GM19043 (cell line): Measurements from ENCODE around the gene ANO10.
"Not testable (repeated sequence)": the region's sequence is repeated elsewhere in the genome, so short reads cannot be mapped to it uniquely, and the experiment has no call there.

Source experiments
- ATAC-seq: cut with Tn5 transposase; IDR thresholded peaks from one replicate; pipeline ENCODE4 v1.9.1; 2021; ENCODE audit warnings: low read depth; ENCODE audit not compliant: unreplicated experiment

ANO10 gene

GRCh38 chr3:43356033-43356432 lies 265.8 kb downstream of the ANO10 start:
- not testable (repeated sequence) for ATAC-seq

GRCh38 chr3:43353923-43354670 lies 267.7 kb downstream of the ANO10 start:
- no peak for ATAC-seq

DNA sequence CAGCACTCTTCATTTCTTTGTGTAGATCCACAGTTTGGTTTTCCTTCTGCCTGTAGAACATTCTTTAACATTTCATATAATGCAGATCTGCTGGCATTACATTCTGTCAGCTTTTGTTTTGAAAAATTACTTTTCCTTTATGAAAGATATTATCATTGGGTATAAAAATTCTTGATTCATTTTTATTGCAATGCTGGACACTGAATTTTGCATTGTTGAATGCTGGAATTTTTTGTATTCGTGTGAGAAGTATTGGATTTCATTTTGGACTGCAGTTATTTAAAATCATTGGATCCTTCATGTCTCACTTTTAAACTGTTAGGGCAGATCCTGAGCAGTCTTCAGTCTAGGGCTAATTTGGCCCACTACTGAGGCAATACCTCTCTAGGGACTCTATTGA lies 268.4 kb downstream of the ANO10 start:
- no peak for ATAC-seq

DNA sequence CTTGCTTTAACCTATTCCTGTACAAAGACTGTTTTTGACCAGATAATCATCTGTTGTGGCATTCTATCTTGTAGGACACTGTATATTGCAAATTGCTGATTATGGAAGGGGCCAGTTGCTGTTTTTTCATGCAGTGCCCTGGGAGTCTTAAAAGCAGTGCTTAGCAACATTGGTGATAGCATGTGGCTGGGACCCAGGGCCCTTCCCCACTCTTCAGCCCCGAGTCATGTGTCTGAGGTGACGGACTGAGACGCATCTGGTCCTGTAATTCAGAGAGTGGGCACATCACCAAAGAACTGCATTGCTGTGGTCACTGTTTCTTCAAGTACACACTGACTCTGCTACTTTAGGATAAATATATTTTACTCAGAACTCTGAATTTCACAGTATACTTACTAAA lies 272.1 kb downstream of the ANO10 start:
- no peak for ATAC-seq

DNA sequence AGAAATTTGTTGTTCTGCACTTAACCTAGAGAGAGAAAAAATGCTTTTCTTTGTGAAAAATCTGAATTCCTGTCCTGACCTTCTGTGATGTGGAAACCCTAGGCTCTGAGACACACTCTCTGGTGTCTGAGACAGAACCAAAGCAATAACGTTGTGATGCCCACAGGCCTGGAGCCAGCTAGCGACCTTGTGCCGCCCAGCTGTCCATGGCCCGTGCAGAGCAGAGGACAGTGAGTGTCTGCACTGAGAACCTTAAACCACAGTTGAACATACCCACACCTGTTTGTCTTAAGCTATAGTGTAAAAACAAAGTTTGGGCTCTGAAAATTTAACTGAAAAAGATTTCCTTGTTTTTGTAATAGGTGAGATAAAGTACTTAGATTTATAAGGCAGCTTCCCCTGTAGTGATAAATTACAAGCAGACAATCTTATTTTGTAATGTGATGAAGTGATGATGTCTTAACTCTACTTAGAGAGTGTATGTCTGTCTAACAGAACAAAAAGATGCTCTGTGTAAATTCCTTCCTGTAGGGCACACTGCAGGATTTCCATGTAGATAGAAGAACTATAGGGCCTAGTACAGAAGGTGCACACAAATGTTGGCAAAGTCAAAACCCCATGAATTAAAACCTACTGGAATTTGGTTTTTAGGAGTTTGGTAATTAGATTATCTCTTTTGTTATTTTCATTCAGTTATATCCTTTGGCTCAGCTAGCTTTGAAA lies 272.8 kb downstream of the ANO10 start:
- ATAC-seq = no peak

- no peak for ATAC-seq
These were observed 273.5 kb downstream of the ANO10 start for GRCh38 chr3:43348350-43348749.

DNA sequence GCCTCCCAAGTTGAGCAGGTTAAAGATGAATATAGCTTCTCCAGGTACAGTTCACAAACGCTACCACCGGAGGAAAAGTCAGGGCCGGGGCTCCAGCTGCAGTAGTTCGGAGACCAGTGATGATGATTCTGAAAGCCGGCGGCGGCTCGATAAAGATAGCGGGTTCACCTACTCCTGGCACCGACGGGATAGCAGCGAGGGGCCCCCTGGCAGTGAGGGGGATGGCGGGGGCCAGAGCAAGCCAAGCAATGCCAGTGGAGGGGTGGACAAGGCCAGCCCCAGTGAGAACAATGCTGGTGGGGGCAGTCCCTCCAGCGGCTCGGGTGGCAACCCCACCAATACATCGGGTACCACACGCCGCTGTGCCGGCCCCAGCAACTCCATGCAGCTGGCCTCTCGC lies 274.0 kb downstream of the ANO10 start:
- ATAC-seq = no peak

DNA sequence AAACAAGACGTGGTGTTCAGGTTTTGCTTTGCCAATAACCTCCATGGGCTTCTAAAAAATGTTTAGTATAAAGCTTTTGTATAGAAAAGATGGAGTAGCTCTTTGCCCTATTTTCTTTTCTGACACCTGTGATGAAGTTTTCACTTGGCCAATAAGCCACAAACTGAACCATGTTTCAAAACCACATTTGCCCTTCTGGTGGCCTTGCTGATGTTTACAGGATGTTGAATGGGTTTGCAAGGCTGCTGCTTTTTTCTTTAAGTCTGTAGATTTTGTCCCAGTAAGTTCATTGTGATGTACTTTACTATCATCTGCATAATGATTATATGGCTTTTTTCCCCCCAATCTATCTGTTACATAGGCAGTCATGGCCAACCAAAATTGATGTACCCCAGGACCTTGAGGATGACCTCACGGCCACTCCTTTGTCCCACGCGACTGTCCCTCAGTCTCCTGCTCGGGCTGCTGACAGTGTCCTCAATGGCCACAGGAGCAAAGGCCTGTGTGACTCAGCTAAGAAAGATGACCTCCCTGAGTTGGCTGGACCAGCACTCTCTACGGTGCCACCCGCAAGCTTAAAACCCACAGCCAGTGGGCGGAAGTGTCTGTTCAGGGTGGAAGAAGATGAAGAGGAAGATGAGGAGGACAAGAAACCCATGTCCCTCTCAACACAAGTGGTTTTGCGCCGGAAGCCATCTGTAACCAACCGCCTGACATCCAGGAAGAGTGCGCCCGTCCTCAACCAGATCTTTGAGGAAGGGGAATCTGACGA lies 274.6 kb downstream of the ANO10 start:
- no peak for ATAC-seq

GRCh38 chr3:43345877-43346276 lies 275.9 kb downstream of the ANO10 start:
- ATAC-seq = no peak

DNA sequence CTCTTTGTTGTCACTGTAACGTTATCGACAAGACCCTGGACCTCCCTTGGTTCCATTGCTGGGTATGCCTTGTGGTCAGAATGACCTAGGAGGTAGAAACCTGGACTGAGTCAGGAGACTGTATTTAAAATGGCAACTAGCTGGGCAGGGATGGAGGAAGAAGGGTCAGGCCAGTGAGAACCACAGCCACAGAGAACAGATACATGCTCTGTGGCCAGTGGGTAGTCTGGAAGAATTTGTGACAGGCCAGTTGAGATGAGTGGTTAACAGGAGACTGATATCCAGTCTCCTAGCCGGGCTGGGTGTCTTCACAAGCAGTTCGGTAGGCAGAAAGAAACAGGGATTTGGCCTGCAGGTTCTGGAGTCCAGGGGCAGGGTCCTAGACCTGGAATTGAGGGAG lies 276.6 kb downstream of the ANO10 start:
- no peak for ATAC-seq

DNA sequence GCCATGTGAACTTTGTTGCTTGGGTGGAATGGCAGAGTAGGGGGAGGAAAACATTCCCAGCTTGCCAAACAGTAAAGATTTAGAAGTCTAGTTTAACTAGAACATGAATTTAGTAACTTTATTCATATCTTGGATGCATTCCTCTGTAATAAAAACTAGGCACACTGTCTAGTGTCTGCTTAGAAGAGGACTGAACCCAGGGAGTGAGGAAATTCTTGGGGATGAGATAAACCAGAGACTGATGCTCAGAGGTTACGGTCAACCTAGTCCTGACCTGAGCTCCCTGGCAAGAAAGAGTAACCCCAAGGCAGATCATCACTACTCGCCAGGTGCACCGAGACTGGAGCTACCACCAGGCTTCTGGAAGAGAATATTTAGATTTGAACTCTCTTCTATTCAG lies 277.3 kb downstream of the ANO10 start:
- ATAC-seq = no peak

- ATAC-seq = no peak
These were observed 278.0 kb downstream of the ANO10 start for GRCh38 chr3:43343815-43344214.

- ATAC-seq = no peak
These were observed 278.6 kb downstream of the ANO10 start for GRCh38 chr3:43343185-43343584.

DNA sequence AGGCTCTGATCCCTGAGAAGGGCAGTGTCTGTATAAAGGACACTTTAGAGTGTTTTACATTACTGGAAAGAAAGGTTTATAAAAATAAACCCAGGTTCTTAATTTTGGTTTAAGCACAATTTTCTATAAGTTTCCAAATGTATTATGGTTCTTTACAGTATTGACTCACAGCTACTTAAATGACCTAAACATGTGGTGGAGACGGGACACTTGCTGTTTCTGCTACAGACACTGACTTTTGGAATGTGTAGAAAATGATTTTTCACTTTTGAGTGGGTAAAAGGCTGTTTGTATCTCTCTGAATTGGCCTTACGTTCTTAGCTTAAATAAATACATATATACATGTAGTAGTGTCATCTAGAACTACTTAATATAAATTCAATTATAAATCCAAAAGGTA lies 280.0 kb downstream of the ANO10 start:
- no peak for ATAC-seq

- ATAC-seq = no peak
These were observed 281.4 kb downstream of the ANO10 start for GRCh38 chr3:43340403-43340802.

GRCh38 chr3:43338295-43338694 lies 283.5 kb downstream of the ANO10 start:
- ATAC-seq = no peak

- no peak for ATAC-seq
These were observed 286.0 kb downstream of the ANO10 start for GRCh38 chr3:43335799-43336198.

- no peak for ATAC-seq
These were observed 286.8 kb downstream of the ANO10 start for GRCh38 chr3:43334976-43335375.

DNA sequence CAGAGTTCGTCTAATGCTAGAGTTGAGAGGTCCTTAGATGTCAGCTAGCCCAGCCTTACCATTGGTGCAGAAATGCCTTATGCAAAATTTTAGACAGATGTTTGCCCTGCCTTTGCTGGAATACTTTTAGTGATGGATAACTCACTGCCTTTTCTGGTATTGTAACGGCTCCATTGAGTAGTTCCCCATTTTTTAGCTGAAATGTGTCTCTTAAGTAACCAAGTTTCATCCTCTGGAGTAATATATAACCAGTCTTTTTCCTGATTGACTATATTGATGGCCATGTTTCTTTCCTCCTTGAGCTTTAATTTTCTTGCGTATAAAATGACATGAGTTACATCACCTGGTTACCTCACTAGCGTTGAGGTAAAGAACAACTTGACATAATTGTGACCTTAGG lies 290.4 kb downstream of the ANO10 start:
- ATAC-seq = no peak

GRCh38 chr3:43330981-43331380 lies 290.8 kb downstream of the ANO10 start:
- ATAC-seq = no peak

DNA sequence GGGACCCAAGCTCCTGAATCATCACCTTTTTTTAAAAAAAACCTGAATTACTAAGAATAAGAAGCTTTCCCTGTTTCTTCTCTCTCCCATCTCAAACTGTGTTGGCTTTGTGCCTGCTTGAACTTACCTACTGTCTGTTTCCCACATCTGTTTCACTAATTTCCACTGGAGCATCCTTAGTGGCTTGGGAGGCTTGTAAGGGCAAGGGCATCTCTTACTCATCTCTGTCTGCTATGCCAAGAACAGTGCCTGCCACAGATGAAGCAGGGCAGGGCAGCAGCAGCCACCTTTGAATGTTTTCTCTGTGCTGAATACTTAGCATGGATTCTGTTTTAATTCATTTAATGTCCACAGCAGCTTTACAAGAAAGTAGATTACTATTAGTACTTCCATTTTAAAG lies 293.2 kb downstream of the ANO10 start:
- ATAC-seq = no peak
